GM12864 (cell line): ENCODE data around the gene UNC5C.
"Not testable (repeated sequence)": the region's sequence is repeated elsewhere in the genome, so short reads cannot be mapped to it uniquely, and the experiment has no call there.

ENCODE experiments used
- DNase-seq: peaks from one replicate; pipeline ENCODE4 v3.0.0-alpha.2; 2011; ENCODE audit warnings: low read depth
- H3K4me3 ChIP-seq: 2 replicates; pipeline ENCODE4 v1.5.1; 2011; ENCODE audit warnings: mild to moderate bottlenecking, low read depth, low read length, control low read depth
- CTCF ChIP-seq: IDR thresholded peaks from 2 replicates; pipeline ENCODE4 v1.5.1; 2011; ENCODE audit warnings: low read depth, mild to moderate bottlenecking, moderate library complexity, low read length, control low read depth, inconsistent platforms; ENCODE audit errors: missing control alignments

The UNC5C gene

GRCh38 chr4:95186666-95187065 is 362.1 kb downstream of the UNC5C start:
- TF ChIP-seq CTCF, result no peak
- no peak for DNase-seq
- no peak overlapping the region for H3K4me3 ChIP-seq

- no peak for DNase-seq
- H3K4me3 ChIP-seq, result no peak overlapping the region
- no peak for TF ChIP-seq CTCF
Measured at GRCh38 chr4:95183656-95184408, 364.9 kb downstream of the UNC5C start.

- no peak for DNase-seq
- TF ChIP-seq CTCF, result no peak
- H3K4me3 ChIP-seq, result no peak overlapping the region
Measured at GRCh38 chr4:95181996-95182306, 366.8 kb downstream of the UNC5C start.

- no peak for DNase-seq
- H3K4me3 ChIP-seq, result no peak overlapping the region
- TF ChIP-seq CTCF, result no peak
Measured at GRCh38 chr4:95181243-95181995, 367.4 kb downstream of the UNC5C start.

- no peak overlapping the region for H3K4me3 ChIP-seq
- no peak for DNase-seq
Measured at GRCh38 chr4:95180531-95181242, 368.1 kb downstream of the UNC5C start.

GRCh38 chr4:95178938-95179337 is 369.8 kb downstream of the UNC5C start:
- no peak overlapping the region for H3K4me3 ChIP-seq
- DNase-seq, result no peak
- no peak for TF ChIP-seq CTCF

More at GRCh38 chr4:95180531-95181242, 368.1 kb downstream of the UNC5C start:
- no peak for TF ChIP-seq CTCF

- DNase-seq, H3K4me3 ChIP-seq: not testable (repeated sequence)
Measured at GRCh38 chr4:95171377-95171776, 377.4 kb downstream of the UNC5C start.
